ENCODE data around the gene SELENOM. TPM values are rescaled to one million over a fixed set of nuclear protein-coding genes. Genes with fewer than 3 reads are reported as not detected.
"Not testable (repeated sequence)": the region's sequence is repeated elsewhere in the genome, so short reads cannot be mapped to it uniquely, and the experiment has no call there.

SELENOM gene
- total and polyA plus RNA-seq, 2 donors (not counting 1 experiment from before 2014, with no cell fraction given) = 23.6 to 43.3 TPM

DNA sequence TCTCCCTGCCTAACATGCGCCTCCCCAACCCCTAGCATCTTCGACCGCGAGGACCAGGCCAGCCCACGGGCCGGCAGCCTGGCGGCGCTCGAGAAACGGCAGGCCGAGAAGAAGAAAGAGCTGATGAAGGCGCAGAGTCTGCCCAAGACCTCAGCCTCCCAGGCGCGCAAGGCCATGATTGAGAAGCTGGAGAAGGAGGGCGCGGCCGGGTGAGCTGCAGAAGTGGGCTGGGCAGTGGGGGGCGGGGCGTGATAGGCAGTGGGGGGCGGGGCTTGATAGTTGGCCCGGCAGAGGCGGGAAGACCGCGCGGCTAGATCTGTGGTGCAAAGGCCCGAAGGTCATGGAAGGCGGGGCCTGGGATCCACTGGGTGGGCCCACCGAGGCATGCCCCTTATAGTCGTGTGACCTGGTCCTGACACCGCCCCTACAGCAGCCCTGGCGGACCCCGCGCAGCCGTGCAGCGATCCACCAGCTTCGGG is 8.7 kb downstream of the SELENOM start:
- H3K4me3 ChIP-seq (ENCODE audit: control extremely low read depth in 1 of 5, extremely low read depth in 1 of 5, insufficient read depth in 1 of 5, low read depth in 2 of 5, low read length in 4 of 5) = no peak overlapping the region
- H3K4me2 ChIP-seq (replicated peaks; ENCODE audit: low read depth, low read length, poor library complexity, severe bottlenecking) = no peak overlapping the region
- Mint-ChIP-seq H3K27ac (no peak overlapping the region), H3K27me3 (no peaks in the 10 kb centered on the region), H3K9me3 (ENCODE audit: insufficient read depth) (no peaks in the 10 kb centered on the region), H3K4me3 (no peak overlapping the region), H3K4me1 (no peaks in the 10 kb centered on the region)
- no peaks in the 10 kb centered on the region for H3K9me3 ChIP-seq (ENCODE audit: control extremely low read depth in 1 of 3, control insufficient read depth in 2 of 3, insufficient read depth in 1 of 3, low read length in 2 of 3)
- no peak for DNase-seq
- no peak overlapping the region for H3K9ac ChIP-seq (ENCODE audit: low read length)
- no peaks in the 10 kb centered on the region for H3K4me1 ChIP-seq (ENCODE audit: control insufficient read depth in 2 of 2, insufficient read depth in 2 of 2, low read length in 2 of 2)
- no peak overlapping the region for H3K27ac ChIP-seq (ENCODE audit: low read length in 2 of 2)
- ChIA-PET CTCF (no interaction called here), POLR2A (interaction anchor here (0.6 kb wide), 1 partner anchor 61 kb away, joined by 3 read pairs; the partner anchor contains the start of gene RNF185)
- H3K79me2 ChIP-seq (ENCODE audit: control insufficient read depth, insufficient read depth, low read length) = no peaks in the 10 kb centered on the region
- no peak overlapping the region for H2AFZ ChIP-seq (ENCODE audit: insufficient read depth, low read depth, low read length, poor library complexity, severe bottlenecking)
- H4K20me1 ChIP-seq (ENCODE audit: control insufficient read depth, insufficient read depth, low read length, poor library complexity, severe bottlenecking) = no peaks in the 10 kb centered on the region
- no peaks in the 10 kb centered on the region for H3K27me3 ChIP-seq (replicated peaks in 1 of 4; ENCODE audit: control extremely low read depth in 1 of 4, control insufficient read depth in 3 of 4, insufficient read depth in 4 of 4, low read length in 3 of 4)
- WGBS (ENCODE audit: insufficient coverage) = 97% methylated on average over 28 of the region's 36 CpGs
- TF ChIP-seq, protein P1, sequence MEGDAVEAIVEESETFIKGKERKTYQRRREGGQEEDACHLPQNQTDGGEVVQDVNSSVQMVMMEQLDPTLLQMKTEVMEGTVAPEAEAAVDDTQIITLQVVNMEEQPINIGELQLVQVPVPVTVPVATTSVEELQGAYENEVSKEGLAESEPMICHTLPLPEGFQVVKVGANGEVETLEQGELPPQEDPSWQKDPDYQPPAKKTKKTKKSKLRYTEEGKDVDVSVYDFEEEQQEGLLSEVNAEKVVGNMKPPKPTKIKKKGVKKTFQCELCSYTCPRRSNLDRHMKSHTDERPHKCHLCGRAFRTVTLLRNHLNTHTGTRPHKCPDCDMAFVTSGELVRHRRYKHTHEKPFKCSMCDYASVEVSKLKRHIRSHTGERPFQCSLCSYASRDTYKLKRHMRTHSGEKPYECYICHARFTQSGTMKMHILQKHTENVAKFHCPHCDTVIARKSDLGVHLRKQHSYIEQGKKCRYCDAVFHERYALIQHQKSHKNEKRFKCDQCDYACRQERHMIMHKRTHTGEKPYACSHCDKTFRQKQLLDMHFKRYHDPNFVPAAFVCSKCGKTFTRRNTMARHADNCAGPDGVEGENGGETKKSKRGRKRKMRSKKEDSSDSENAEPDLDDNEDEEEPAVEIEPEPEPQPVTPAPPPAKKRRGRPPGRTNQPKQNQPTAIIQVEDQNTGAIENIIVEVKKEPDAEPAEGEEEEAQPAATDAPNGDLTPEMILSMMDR (IDR thresholded peaks at IDR 0.05) = no peak
- no peak for TF ChIP-seq EZH2 (IDR thresholded peaks at IDR 0.05; ENCODE audit: borderline replicate concordance, insufficient read depth, low read depth, low read length, poor library complexity, severe bottlenecking)
- H3K36me3 ChIP-seq (replicated peaks in 1 of 2; ENCODE audit: control extremely low read depth in 1 of 2, control insufficient read depth in 1 of 2, extremely low read depth in 1 of 2, insufficient read depth in 2 of 2, low read length in 1 of 2) = no peaks in the 10 kb centered on the region
- intact Hi-C loops (cut with micrococcal nuclease) = no loop called here
- ATAC-seq (ENCODE audit: low read depth) = no peak

DNA sequence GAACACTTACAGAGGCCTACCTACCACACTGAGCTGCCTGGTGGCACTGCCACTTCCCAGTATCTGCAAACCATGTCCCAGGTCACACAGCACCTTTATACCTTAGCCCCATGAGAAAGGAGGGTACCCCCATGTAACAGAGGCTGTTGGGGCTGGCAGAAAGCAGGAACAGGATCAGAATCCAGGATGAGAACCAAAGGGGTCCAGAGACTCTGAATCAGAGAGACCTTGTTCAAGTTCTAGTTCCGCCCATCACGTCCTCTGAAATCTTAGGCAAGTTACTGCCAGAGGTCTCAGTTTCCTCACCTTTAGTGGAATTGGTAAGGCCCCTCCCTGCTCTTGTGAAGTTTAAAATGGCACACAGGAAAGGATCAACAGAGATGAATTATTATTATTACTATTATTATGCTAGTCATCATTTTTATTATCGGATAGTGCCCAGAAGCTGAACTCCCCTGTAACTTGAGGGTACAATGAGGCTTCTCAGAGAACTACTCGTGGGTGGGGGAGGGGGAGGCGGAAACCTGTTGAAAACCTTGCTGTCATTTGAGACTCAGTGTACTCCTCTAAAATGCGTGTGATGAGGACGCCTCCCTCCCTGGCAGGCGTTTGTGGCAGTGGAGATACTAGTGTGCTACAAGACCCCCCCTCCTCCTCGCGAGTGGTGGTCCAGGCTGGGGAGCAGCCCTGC is 9.3 kb downstream of the SELENOM start:
- no peak overlapping the region for H3K4me3 Mint-ChIP-seq
- no peaks in the 10 kb centered on the region for H3K4me1 Mint-ChIP-seq
- Histone ChIP-seq H3K27me3 (replicated peaks in 1 of 4; ENCODE audit: control extremely low read depth in 1 of 4, control insufficient read depth in 3 of 4, insufficient read depth in 4 of 4, low read length in 3 of 4) (no peaks in the 10 kb centered on the region), H4K20me1 (ENCODE audit: control insufficient read depth, insufficient read depth, low read length, poor library complexity, severe bottlenecking) (no peaks in the 10 kb centered on the region), H3K9me3 (ENCODE audit: control extremely low read depth in 1 of 3, control insufficient read depth in 2 of 3, insufficient read depth in 1 of 3, low read length in 2 of 3) (no peaks in the 10 kb centered on the region), H3K4me2 (replicated peaks; ENCODE audit: low read depth, low read length, poor library complexity, severe bottlenecking) (no peak overlapping the region), H2AFZ (ENCODE audit: insufficient read depth, low read depth, low read length, poor library complexity, severe bottlenecking) (no peak overlapping the region), H3K4me3 (ENCODE audit: control extremely low read depth in 1 of 5, extremely low read depth in 1 of 5, insufficient read depth in 1 of 5, low read depth in 2 of 5, low read length in 4 of 5) (no peak overlapping the region), H3K27ac (ENCODE audit: low read length in 2 of 2) (no peak overlapping the region), H3K36me3 (replicated peaks in 1 of 2; ENCODE audit: control extremely low read depth in 1 of 2, control insufficient read depth in 1 of 2, extremely low read depth in 1 of 2, insufficient read depth in 2 of 2, low read length in 1 of 2) (no peaks in the 10 kb centered on the region), H3K9ac (ENCODE audit: low read length) (no peak overlapping the region), H3K79me2 (ENCODE audit: control insufficient read depth, insufficient read depth, low read length) (no peaks in the 10 kb centered on the region), H3K4me1 (ENCODE audit: control insufficient read depth in 2 of 2, insufficient read depth in 2 of 2, low read length in 2 of 2) (no peaks in the 10 kb centered on the region)
- intact Hi-C loops (cut with micrococcal nuclease) = no loop called here
- no peaks in the 10 kb centered on the region for H3K9me3 Mint-ChIP-seq (ENCODE audit: insufficient read depth)
- H3K27ac Mint-ChIP-seq = no peak overlapping the region
- TF ChIP-seq, protein P1 (IDR thresholded peaks at IDR 0.05) = no peak
- no peak for TF ChIP-seq EZH2 (IDR thresholded peaks at IDR 0.05; ENCODE audit: borderline replicate concordance, insufficient read depth, low read depth, low read length, poor library complexity, severe bottlenecking)
- ChIA-PET CTCF (no interaction called here), POLR2A (no interaction called here)
- no peak for ATAC-seq (ENCODE audit: low read depth)
- no peaks in the 10 kb centered on the region for H3K27me3 Mint-ChIP-seq
- DNase-seq = no peak
- WGBS (ENCODE audit: insufficient coverage) = 96% methylated on average over 9 of the region's 10 CpGs

DNA sequence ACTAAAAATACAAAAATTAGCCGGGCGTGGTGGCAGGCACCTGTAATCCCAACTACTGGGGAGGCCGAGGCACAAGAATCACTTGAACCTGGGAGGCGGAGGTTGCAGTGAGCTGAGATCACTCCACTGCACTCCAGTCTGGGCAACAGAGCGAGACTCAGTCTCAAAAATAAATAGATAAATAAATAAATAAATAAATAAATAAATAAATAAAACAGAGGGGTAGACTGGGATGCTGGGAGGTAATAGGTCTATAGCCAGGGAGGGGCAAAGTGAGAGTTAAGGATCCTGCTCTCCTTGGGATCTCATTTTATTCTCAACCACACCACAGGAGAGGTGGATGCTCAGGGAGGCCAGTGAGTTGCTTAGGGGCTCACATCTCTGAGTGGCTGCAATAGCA is 9.8 kb downstream of the SELENOM start:
- H2AFZ ChIP-seq (ENCODE audit: insufficient read depth, low read depth, low read length, poor library complexity, severe bottlenecking); intact Hi-C loops (cut with micrococcal nuclease); H3K27me3 Mint-ChIP-seq; H3K9ac ChIP-seq (ENCODE audit: low read length); ATAC-seq (ENCODE audit: low read depth); H3K9me3 ChIP-seq (ENCODE audit: control extremely low read depth in 1 of 3, control insufficient read depth in 2 of 3, insufficient read depth in 1 of 3, low read length in 2 of 3); H3K4me1 ChIP-seq (ENCODE audit: control insufficient read depth in 2 of 2, insufficient read depth in 2 of 2, low read length in 2 of 2); CTCF ChIA-PET; H3K4me1 Mint-ChIP-seq; H3K27ac Mint-ChIP-seq; H3K4me3 Mint-ChIP-seq; H3K27me3 ChIP-seq (replicated peaks in 1 of 4; ENCODE audit: control extremely low read depth in 1 of 4, control insufficient read depth in 3 of 4, insufficient read depth in 4 of 4, low read length in 3 of 4); H3K9me3 Mint-ChIP-seq (ENCODE audit: insufficient read depth); DNase-seq; H3K27ac ChIP-seq (ENCODE audit: low read length in 2 of 2); H3K4me3 ChIP-seq (ENCODE audit: control extremely low read depth in 1 of 5, extremely low read depth in 1 of 5, insufficient read depth in 1 of 5, low read depth in 2 of 5, low read length in 4 of 5); H3K36me3 ChIP-seq (replicated peaks in 1 of 2; ENCODE audit: control extremely low read depth in 1 of 2, control insufficient read depth in 1 of 2, extremely low read depth in 1 of 2, insufficient read depth in 2 of 2, low read length in 1 of 2); H3K4me2 ChIP-seq (replicated peaks; ENCODE audit: low read depth, low read length, poor library complexity, severe bottlenecking); H3K79me2 ChIP-seq (ENCODE audit: control insufficient read depth, insufficient read depth, low read length); POLR2A ChIA-PET; H4K20me1 ChIP-seq (ENCODE audit: control insufficient read depth, insufficient read depth, low read length, poor library complexity, severe bottlenecking): not testable (repeated sequence)
- WGBS (ENCODE audit: insufficient coverage) = no CpG with 5 or more reads among the region's 5 CpGs
